ENCODE data around the gene FNDC3B.

DNA sequence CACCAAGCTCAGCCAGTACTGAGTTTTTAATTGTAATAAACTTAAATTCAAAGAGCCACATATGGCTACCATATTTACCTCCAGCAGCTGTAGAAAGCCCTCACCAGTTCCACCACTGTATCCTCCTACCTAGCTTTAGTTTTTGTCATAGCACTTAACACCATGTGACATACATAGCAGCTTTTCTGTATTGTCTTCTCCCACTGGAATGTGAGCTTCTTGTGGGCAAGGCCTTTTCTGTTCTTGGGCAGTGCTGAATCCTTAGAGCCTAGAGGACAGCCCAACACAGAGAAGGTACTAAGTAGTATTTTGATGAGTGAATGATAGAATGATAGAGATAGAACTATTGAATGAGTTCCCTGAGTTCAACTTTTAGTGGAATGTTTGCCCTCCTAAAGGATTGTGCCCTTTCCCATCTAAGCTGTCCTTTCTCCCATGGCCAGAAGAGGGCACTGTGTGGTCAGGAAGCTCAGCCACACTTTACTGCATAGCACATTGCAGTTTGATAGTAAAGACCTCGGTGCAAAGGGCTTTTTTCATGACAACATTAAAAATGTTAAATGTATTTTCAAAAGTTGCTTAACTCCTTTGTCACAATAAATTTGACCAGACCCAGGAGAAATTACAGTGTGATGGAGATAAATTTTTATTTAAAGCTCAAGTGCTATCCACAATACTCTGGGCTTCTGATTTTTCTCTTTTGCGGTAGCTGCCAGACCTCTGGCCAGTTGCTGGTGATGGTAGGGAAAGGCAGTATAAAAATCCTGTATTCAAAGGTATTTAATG lies 293.1 kb downstream of the FNDC3B start:
- TF ChIP-seq SMC3 (IDR thresholded peaks at IDR 0.05) = peak; percentile 55
- TF ChIP-seq RAD21 (conservative IDR thresholded peaks at IDR 0.05 in 1 of 2, IDR thresholded peaks at IDR 0.05 in 1 of 2) = peak; percentile 43 to 53; a peak in 4 of 5 replicates
- no peak for TF ChIP-seq PHF8 (IDR thresholded peaks at IDR 0.05; ENCODE audit: borderline replicate concordance, low read depth)
- TF ChIP-seq, protein P1, sequence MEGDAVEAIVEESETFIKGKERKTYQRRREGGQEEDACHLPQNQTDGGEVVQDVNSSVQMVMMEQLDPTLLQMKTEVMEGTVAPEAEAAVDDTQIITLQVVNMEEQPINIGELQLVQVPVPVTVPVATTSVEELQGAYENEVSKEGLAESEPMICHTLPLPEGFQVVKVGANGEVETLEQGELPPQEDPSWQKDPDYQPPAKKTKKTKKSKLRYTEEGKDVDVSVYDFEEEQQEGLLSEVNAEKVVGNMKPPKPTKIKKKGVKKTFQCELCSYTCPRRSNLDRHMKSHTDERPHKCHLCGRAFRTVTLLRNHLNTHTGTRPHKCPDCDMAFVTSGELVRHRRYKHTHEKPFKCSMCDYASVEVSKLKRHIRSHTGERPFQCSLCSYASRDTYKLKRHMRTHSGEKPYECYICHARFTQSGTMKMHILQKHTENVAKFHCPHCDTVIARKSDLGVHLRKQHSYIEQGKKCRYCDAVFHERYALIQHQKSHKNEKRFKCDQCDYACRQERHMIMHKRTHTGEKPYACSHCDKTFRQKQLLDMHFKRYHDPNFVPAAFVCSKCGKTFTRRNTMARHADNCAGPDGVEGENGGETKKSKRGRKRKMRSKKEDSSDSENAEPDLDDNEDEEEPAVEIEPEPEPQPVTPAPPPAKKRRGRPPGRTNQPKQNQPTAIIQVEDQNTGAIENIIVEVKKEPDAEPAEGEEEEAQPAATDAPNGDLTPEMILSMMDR (IDR thresholded peaks at IDR 0.05) = peak; percentile 73

All from A549 (cell line).